ENCODE measurements around the gene CAMK2B. TPM values are rescaled to one million over a fixed set of nuclear protein-coding genes. Genes with fewer than 3 reads are reported as not detected.

CAMK2B gene
- total and polyA plus RNA-seq, 9 donors, result 3.1 to 13.9 (median 10.1) TPM

- Histone ChIP-seq H3K36me3 (ENCODE audit: control insufficient read depth, insufficient read depth, low read length) (no peaks in the 10 kb centered on the region), H3K9me3 (replicated peaks; ENCODE audit: control insufficient read depth, low read depth, low read length) (no peaks in the 10 kb centered on the region), H3K4me3 (ENCODE audit: low read length) (no peak overlapping the region), H3K27ac (ENCODE audit: low read length) (no peak overlapping the region), H3K4me1 (ENCODE audit: control insufficient read depth, insufficient read depth, low read length) (peaks cover 14% of the 10 kb centered on the region), H3K27me3 (ENCODE audit: control insufficient read depth, insufficient read depth, low read length) (peaks cover 18% of the 10 kb centered on the region)
- 63% methylated on average over 3 of the region's 5 CpGs for WGBS (ENCODE audit: insufficient coverage)
- no peak for DNase-seq
Observed at GRCh38 chr7:44331682-44332081, 6.3 kb upstream of the CAMK2B start.

GRCh38 chr7:44330331-44330730 is 4.9 kb upstream of the CAMK2B start:
- no peak for DNase-seq
- H3K27me3 ChIP-seq (ENCODE audit: control insufficient read depth, insufficient read depth, low read length), result peaks cover 29% of the 10 kb centered on the region
- H3K4me3 ChIP-seq (ENCODE audit: low read length), result no peak overlapping the region
- peaks cover 18% of the 10 kb centered on the region for H3K4me1 ChIP-seq (ENCODE audit: control insufficient read depth, insufficient read depth, low read length)
- H3K36me3 ChIP-seq (ENCODE audit: control insufficient read depth, insufficient read depth, low read length), result no peaks in the 10 kb centered on the region
- H3K27ac ChIP-seq (ENCODE audit: low read length), result no peak overlapping the region
- H3K9me3 ChIP-seq (replicated peaks; ENCODE audit: control insufficient read depth, low read depth, low read length), result no peaks in the 10 kb centered on the region
- WGBS (ENCODE audit: insufficient coverage), result 65% methylated on average over 6 of the region's 6 CpGs

- Histone ChIP-seq H3K27me3 (ENCODE audit: control insufficient read depth, insufficient read depth, low read length) (peaks cover 29% of the 10 kb centered on the region), H3K36me3 (ENCODE audit: control insufficient read depth, insufficient read depth, low read length) (no peaks in the 10 kb centered on the region), H3K4me1 (ENCODE audit: control insufficient read depth, insufficient read depth, low read length) (peaks cover 18% of the 10 kb centered on the region), H3K9me3 (replicated peaks; ENCODE audit: control insufficient read depth, low read depth, low read length) (no peaks in the 10 kb centered on the region), H3K4me3 (ENCODE audit: low read length) (no peak overlapping the region), H3K27ac (ENCODE audit: low read length) (no peak overlapping the region)
- WGBS (ENCODE audit: insufficient coverage), result 59% methylated on average over 3 of the region's 3 CpGs
- no peak for DNase-seq
Observed at GRCh38 chr7:44329888-44330287, 4.5 kb upstream of the CAMK2B start.

GRCh38 chr7:44329081-44329480 is 3.7 kb upstream of the CAMK2B start:
- no peak for DNase-seq
- Histone ChIP-seq H3K4me3 (ENCODE audit: low read length) (no peak overlapping the region), H3K36me3 (ENCODE audit: control insufficient read depth, insufficient read depth, low read length) (no peaks in the 10 kb centered on the region), H3K4me1 (ENCODE audit: control insufficient read depth, insufficient read depth, low read length) (peaks cover 21% of the 10 kb centered on the region), H3K9me3 (replicated peaks; ENCODE audit: control insufficient read depth, low read depth, low read length) (no peaks in the 10 kb centered on the region), H3K27me3 (ENCODE audit: control insufficient read depth, insufficient read depth, low read length) (peaks cover 35% of the 10 kb centered on the region), H3K27ac (ENCODE audit: low read length) (no peak overlapping the region)
- WGBS (ENCODE audit: insufficient coverage), result 74% methylated on average over 2 of the region's 2 CpGs

- no CpG with 5 or more reads among the region's 5 CpGs for WGBS (ENCODE audit: insufficient coverage)
- Histone ChIP-seq H3K4me3 (ENCODE audit: low read length) (no peak overlapping the region), H3K4me1 (ENCODE audit: control insufficient read depth, insufficient read depth, low read length) (peaks cover 22% of the 10 kb centered on the region), H3K27ac (ENCODE audit: low read length) (no peak overlapping the region), H3K9me3 (replicated peaks; ENCODE audit: control insufficient read depth, low read depth, low read length) (no peaks in the 10 kb centered on the region), H3K36me3 (ENCODE audit: control insufficient read depth, insufficient read depth, low read length) (no peaks in the 10 kb centered on the region), H3K27me3 (ENCODE audit: control insufficient read depth, insufficient read depth, low read length) (peaks cover 46% of the 10 kb centered on the region)
- DNase-seq, result no peak
Observed at GRCh38 chr7:44327981-44328380, 2.6 kb upstream of the CAMK2B start.

- Histone ChIP-seq H3K27me3 (ENCODE audit: control insufficient read depth, insufficient read depth, low read length) (peaks cover 53% of the 10 kb centered on the region), H3K9me3 (replicated peaks; ENCODE audit: control insufficient read depth, low read depth, low read length) (no peaks in the 10 kb centered on the region), H3K4me1 (ENCODE audit: control insufficient read depth, insufficient read depth, low read length) (peaks cover 31% of the 10 kb centered on the region), H3K36me3 (ENCODE audit: control insufficient read depth, insufficient read depth, low read length) (no peaks in the 10 kb centered on the region), H3K4me3 (ENCODE audit: low read length) (no peak overlapping the region), H3K27ac (ENCODE audit: low read length) (no peak overlapping the region)
- 36% methylated on average over 8 of the region's 12 CpGs for WGBS (ENCODE audit: insufficient coverage)
- no peak for DNase-seq
Observed at GRCh38 chr7:44326261-44327125, 1.1 kb upstream of the CAMK2B start.

- no peaks in the 10 kb centered on the region for H3K36me3 ChIP-seq (ENCODE audit: control insufficient read depth, insufficient read depth, low read length)
- DNase-seq, result no peak
- H3K27me3 ChIP-seq (ENCODE audit: control insufficient read depth, insufficient read depth, low read length), result peaks cover 55% of the 10 kb centered on the region
- 0% methylated on average over 5 of the region's 23 CpGs for WGBS (ENCODE audit: insufficient coverage)
- peaks cover 35% of the 10 kb centered on the region for H3K4me1 ChIP-seq (ENCODE audit: control insufficient read depth, insufficient read depth, low read length)
- no peak overlapping the region for H3K27ac ChIP-seq (ENCODE audit: low read length)
- H3K4me3 ChIP-seq (ENCODE audit: low read length), result no peak overlapping the region
- no peaks in the 10 kb centered on the region for H3K9me3 ChIP-seq (replicated peaks; ENCODE audit: control insufficient read depth, low read depth, low read length)
Observed at GRCh38 chr7:44325811-44326241, 432 bp upstream of the CAMK2B start.

GRCh38 chr7:44324481-44325200 is 753 bp downstream of the CAMK2B start:
- H3K4me1 ChIP-seq (ENCODE audit: control insufficient read depth, insufficient read depth, low read length), result peaks cover 33% of the 10 kb centered on the region
- no peaks in the 10 kb centered on the region for H3K9me3 ChIP-seq (replicated peaks; ENCODE audit: control insufficient read depth, low read depth, low read length)
- H3K27me3 ChIP-seq (ENCODE audit: control insufficient read depth, insufficient read depth, low read length), result peaks cover 56% of the 10 kb centered on the region
- peak overlapping the region; percentile 20 for H3K27ac ChIP-seq (ENCODE audit: low read length)
- no peaks in the 10 kb centered on the region for H3K36me3 ChIP-seq (ENCODE audit: control insufficient read depth, insufficient read depth, low read length)
- WGBS (ENCODE audit: insufficient coverage), result 2% methylated on average over 61 of the region's 61 CpGs
- H3K4me3 ChIP-seq (ENCODE audit: low read length), result no peak overlapping the region
- no peak for DNase-seq

GRCh38 chr7:44324204-44324480 is 1.3 kb downstream of the CAMK2B start:
- peaks cover 33% of the 10 kb centered on the region for H3K4me1 ChIP-seq (ENCODE audit: control insufficient read depth, insufficient read depth, low read length)
- no peaks in the 10 kb centered on the region for H3K36me3 ChIP-seq (ENCODE audit: control insufficient read depth, insufficient read depth, low read length)
- no peak for DNase-seq
- WGBS (ENCODE audit: insufficient coverage), result 4% methylated on average over 4 of the region's 9 CpGs
- peaks cover 55% of the 10 kb centered on the region for H3K27me3 ChIP-seq (ENCODE audit: control insufficient read depth, insufficient read depth, low read length)
- H3K4me3 ChIP-seq (ENCODE audit: low read length), result no peak overlapping the region
- H3K27ac ChIP-seq (ENCODE audit: low read length), result peak overlapping the region; percentile 20
- no peaks in the 10 kb centered on the region for H3K9me3 ChIP-seq (replicated peaks; ENCODE audit: control insufficient read depth, low read depth, low read length)

GRCh38 chr7:44323381-44324203 is 1.8 kb downstream of the CAMK2B start:
- peaks cover 33% of the 10 kb centered on the region for H3K4me1 ChIP-seq (ENCODE audit: control insufficient read depth, insufficient read depth, low read length)
- no peak for DNase-seq
- peak overlapping the region; percentile 47 for H3K27ac ChIP-seq (ENCODE audit: low read length)
- no peaks in the 10 kb centered on the region for H3K36me3 ChIP-seq (ENCODE audit: control insufficient read depth, insufficient read depth, low read length)
- H3K9me3 ChIP-seq (replicated peaks; ENCODE audit: control insufficient read depth, low read depth, low read length), result no peaks in the 10 kb centered on the region
- 81% methylated on average over 9 of the region's 17 CpGs for WGBS (ENCODE audit: insufficient coverage)
- peaks cover 55% of the 10 kb centered on the region for H3K27me3 ChIP-seq (ENCODE audit: control insufficient read depth, insufficient read depth, low read length)
- no peak overlapping the region for H3K4me3 ChIP-seq (ENCODE audit: low read length)
